ACHN (cell line): ENCODE results near the gene TRAM2.
A peak's percentile ranks its signal among the peaks of the same experiment; 100 is the strongest.
"Not testable (repeated sequence)": the region's sequence is repeated elsewhere in the genome, so short reads cannot be mapped to it uniquely, and the experiment has no call there.

Experiments
- DNase-seq: peaks from one replicate; pipeline ENCODE4 v3.0.0-alpha.2; 2015
- in situ Hi-C: cut with HindIII; loops from 2 replicates; pipeline ENCODE4 v1.10.0; 2017; ENCODE audit warnings: low sequenced_read_pairs, low pct_ligation_motif_present, low pct_unique_long_range_greater_than_20kb

The TRAM2 gene

DNA sequence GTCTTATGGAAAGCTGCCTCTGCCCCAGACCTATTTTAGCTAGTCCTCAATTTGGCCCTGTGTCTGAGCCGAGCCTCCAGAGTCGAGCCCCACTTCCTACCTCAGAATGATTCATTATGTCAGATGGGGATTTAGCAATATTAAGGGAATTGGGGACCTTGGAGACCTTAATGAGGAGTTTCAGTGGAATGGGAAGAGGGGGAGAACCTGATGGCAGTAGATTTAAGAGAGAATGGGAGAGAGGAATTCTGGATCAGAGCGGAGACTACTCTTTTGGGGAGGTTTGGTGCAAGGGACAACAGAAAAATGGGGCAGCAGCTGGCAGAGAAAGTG, 93.2 kb downstream of the TRAM2 start:
- DNase-seq, result no peak
- in situ Hi-C loops, result no loop called here

DNA sequence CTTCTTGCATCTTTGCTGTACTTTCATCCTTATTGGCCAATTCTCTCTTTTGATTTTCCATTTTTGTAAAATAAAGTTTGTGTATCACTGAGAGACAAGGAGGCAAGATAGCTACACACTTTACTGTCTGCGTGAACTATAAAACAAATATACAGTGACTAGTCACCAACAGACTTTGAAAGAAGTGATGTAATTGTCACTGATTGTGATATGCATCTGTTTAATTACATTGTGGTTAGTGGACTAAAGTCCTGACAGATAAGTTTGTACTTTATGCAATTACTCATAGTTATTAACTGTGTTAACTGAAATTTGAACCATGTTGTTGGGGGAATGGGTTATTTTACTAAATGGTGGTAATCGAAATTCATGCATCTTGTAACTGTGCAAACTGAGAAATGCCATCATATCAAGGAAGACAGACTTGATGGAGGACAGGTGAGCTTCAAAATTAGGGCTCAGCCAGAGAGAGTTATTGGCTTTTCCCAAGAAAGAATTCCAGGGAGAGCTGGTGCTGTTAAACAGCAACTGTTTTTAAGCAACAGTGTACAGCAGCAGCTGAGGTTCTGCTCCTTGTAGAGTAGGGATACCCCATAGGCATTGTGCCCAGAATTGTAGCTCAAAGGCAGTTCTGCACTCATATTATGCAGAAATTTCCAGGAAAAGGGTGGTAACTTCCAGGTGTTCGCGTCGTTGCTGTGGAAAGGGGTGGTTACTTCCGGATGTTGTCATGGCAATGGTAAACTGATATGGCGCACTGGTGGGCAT, 93.8 kb downstream of the TRAM2 start:
- no peak for DNase-seq
- in situ Hi-C loops, result no loop called here

DNA sequence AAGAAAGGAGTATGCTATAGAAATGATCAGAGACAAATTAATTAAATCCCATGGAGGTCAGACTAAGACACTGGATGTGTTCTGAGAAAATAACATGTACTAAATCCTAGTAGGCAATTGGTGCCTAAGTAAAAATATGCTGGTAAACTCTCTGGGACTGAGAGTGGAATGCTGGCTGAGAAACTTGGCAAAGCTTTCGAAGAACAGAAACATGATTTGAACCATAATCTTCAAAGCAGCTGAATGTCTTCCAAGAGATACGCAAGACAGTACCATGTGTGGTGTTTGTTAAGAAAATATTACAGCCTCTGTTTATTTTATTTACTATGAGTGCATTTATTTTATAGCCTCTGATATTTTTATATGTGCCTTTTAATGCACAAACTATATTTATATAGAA, 101.6 kb downstream of the TRAM2 start:
- no peak for DNase-seq
- in situ Hi-C loops, result no loop called here

DNA sequence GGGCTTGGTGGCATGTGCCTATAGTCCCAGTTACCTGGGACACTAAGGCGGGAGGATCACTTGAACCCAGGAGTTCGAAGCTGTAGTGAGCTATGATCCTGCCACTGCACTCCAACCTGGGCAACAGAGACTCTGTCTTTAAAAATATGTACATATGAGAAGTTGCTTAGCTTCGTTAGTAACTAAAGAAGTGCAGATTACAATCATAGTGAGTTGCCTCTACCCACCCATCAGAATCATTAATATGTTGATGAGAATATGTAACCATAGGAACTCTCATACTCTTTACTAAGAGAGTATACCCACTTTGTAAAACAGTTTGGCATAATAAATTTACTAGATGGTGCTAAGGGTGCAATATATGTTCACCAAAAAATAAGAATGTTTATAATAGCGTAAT, 102.7 kb downstream of the TRAM2 start:
- in situ Hi-C loops, result no loop called here

DNA sequence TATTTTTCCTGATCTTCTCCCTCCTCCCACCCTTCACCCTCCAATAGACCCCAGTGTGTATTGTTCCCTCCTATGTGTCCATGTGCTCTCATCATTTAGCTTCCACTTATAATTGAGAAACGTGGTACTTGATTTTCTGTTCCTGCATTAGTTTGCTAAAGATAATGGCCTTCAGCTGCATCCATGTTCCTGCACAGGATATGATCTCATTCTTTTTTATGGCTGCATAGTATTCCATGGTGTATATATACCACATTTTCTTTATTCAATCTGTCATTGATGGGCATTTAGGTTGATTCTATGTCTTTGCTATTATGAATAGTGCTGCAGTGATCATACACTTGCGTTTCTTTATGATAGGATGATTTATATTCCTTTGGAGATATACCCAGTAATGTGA, 115.7 kb downstream of the TRAM2 start:
- in situ Hi-C loops, result not testable (repeated sequence)

More for the DNA sequence above, 102.7 kb downstream of the TRAM2 start:
- no peak for DNase-seq

DNA sequence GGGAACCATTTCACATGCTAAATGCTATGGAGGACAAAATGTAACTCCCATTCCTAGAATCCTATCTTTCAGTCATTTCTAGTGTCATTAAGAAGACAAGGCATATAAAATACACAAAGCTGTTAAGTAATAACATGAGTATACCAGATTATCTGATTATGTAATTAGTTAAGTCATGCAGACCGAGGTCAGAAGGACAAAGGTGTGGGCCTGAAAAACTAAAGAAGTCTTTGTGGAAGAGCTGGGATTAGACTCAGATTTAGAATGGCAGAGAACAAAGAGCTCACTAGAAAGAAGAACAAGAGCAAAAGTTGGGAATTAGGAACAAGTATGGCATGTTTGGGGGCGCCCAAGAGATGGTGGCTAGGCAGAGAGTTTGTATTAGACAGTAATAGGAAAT, 119.8 kb downstream of the TRAM2 start:
- no peak for DNase-seq
- in situ Hi-C loops, result no loop called here

More for the DNA sequence above, 115.7 kb downstream of the TRAM2 start:
- not testable (repeated sequence) for DNase-seq

DNA sequence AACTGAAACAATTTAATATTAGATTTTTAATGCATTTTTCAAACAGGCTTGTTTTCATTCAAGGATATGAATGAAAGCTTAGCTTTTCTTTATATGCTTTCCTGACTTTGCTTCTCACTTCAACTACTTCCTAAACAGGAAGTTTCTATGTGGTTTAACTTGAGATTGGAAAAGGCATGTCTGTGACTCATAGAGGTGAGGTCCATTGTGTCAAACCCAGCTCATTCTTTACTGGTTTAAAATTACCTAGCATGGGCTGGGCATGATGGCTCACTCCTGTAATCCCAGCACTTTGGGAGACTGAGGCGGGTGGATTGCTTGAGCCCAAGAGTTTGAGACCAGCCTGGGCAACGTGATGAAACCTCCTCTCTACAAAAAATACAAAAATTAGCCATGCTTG, 122.3 kb downstream of the TRAM2 start:
- in situ Hi-C loops, result no loop called here

More for the DNA sequence above, 122.3 kb downstream of the TRAM2 start:
- DNase-seq, result peak; percentile 50
